NCI-H187 (cell line): ENCODE measurements around the gene ACTN4.

ENCODE experiments used
- DNase-seq, 2 experiments: peaks; one replicate each; lab custom pipeline; 2025; lab: John Stamatoyannopoulos, UW

ACTN4 gene

DNA sequence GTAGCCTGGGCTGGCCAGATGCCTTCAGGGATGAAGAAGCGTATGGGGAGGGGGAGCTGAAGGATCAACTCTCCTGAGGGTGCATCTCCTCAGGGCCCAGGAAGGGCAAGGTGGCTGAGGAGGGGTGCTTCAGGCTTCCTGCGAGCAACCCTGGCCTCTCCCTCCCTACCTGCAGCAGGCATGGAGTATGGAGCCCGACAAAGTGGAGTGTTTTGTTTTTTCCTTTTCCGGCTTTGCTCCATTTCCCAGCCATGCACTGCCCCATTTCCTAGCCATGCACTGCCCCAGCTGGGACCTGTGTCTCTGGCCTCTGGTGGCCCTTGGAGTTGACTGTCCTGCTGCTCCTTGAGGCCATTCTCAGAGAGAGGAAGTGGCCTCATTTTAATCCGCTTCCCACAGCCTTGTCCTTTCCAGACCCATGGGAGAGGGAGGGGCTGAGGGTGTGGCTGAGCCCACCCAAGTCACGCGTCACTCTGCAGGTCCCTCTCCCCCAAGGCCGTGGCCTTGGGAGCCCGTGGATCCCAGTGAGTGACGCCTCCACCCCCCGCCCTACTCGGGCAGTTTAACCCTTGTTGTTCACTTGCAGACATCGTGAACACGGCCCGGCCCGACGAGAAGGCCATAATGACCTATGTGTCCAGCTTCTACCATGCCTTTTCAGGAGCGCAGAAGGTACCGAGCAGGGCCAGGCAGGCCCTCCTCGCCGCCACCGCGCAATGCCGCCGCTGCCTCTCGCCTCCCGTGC, 62.4 kb downstream of the ACTN4 start:
- no peak for DNase-seq

DNA sequence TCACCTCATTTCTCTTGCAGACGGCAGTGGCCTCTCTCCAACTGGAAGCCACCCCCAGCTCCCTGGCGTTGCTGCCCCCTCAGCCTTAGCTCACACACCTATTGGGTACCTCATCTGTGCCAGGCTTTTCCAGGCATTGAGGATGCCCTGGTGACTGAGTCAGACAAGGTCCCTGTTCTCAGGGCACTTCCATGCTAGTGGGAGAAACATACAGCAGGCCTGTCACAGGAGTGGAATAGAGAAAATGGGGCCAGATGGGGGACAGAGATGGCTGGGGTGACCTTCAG, 62.9 kb downstream of the ACTN4 start:
- DNase-seq = no peak

DNA sequence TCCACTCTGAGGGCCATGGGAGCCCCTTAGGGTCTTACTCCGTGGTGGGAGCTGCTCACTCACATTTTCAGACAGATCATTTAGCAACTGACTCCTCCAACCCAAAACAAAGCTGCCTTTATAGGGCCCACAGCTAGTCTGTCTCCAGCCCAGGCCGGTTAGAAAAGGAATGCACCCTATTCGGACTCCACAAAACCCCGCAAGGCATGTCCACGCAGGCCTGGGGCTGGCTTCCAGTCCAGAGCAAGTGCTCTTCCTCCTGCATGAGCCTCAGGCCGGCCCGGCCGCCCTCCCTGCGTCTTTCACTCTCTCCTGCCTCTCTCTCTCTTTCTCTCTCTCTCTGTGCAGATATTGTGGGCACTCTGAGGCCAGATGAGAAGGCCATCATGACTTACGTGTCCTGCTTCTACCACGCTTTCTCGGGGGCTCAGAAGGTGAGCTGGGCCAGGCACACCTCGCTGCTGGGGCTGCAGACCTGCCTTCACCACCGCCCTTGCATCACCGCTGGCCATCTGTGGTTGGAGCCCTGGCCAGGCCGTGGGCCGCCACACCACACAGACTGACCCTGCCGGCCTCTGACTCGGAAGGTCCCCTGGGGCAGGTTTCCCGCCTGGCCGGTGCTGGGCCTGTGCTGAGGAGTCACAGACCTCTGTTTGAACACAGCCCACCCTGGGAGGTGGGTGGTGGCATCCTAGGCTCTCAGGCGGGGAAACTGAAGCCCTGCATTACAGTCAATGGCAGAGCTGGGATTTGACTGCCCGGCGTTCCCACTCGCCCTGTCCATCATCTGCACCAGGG, 63.7 kb downstream of the ACTN4 start:
- no peak for DNase-seq

DNA sequence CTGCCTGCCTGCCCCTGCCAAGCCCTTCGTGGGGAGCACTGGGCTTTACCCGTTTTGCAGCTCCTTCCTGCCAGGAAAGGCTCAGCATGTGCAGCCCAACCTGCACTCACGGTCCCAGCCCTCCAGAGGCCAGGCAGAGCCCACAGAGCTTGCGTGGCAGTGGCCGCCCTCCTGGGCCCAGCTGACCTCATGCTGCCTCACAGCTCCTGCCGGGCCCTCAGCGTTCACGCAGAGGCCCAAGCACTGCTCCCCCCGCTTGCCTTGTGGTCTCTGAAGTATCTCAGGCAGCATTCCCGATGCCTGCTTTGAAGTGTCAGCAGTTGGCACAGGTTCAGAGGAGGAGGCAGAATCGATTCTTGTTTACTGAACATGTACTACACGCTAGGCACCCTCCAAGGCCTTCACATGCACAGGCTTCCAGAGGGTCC, 64.3 kb downstream of the ACTN4 start:
- no peak for DNase-seq

DNA sequence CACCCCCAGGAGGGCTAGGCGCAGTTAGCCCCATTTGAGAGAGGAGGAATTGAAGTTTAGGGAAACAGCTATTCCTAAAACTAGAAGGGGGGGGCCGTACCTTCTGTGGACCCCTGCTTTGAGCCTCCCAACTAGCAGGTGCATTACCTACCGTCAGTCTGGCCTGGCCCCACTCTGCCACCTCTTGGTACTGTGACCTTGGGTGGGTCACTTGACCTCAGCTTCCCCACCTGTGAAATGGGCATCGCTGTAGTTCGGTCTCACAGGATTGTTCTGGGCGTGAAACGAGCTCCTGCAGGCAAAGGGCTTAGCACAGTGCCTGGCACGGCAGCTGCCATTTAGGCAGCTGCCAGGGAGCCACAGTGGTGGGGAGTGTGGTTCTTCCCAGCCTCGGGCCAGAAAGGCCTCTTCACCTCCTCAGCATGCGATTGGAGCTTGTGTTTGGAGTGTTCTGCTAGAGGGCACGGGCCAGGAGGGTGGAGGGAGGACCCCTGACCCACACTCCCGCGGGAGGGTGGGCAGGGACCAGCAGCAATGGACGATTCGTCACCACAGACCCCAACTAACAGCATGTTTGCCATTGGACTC, 64.8 kb downstream of the ACTN4 start:
- DNase-seq = no peak

DNA sequence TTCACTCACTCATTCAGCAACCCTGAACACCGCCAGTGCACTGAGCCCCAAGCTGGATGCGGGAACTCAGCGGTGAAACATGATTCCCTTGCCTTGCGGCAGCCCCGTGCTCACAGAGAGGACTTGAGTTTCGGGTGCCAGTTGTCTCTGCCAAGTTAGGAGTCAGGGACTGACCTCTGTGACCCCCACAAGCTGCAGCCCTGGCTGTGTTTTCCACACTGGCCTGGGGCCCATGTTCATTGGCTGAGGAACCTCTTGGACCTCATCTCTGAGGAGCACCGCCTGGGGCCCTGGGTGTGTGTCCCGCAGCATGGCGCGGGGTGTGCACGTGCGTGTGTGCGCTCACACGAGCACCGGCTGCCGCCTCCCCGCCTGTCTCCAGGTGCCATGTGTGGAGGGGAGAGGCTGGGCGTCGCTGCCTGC, 65.8 kb downstream of the ACTN4 start:
- DNase-seq = no peak

DNA sequence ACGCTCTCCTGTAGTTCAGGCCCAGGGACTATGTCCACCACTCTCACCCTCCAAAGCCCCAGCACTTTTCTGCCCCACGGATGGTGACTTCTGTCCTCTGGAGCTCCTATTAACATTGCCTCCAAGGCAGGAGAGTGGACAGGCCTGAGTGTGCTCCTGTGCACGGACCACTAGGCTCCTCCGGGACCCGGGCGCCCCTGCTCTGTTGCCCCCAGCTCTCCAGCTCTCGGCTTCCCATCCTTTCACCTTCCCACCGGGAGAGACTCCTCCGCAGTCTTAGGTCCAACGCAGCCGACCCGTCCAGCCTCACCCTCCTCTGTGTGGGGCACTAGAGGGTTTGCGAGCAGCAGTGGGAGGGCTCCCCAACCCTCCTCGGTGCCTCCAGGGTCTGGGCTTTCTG, 66.4 kb downstream of the ACTN4 start:
- no peak for DNase-seq

DNA sequence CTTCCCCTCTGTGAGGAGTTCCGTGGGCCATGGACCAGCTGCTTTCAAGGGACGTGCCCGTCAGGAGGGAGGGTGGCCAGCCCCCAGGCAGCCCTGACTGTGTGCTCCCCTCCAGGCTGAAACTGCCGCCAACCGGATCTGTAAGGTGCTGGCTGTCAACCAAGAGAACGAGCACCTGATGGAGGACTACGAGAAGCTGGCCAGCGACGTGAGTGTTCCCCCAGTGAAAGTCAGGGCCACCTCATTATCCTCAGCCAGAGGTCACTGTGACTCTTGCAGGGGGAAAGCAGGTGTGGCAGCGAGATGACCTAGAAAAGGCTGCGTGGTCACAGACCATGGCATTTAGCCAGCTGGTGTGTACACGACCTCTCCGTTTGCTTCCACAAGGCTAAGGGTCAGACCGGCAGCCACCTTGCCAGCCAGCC, 66.9 kb downstream of the ACTN4 start:
- no peak for DNase-seq

DNA sequence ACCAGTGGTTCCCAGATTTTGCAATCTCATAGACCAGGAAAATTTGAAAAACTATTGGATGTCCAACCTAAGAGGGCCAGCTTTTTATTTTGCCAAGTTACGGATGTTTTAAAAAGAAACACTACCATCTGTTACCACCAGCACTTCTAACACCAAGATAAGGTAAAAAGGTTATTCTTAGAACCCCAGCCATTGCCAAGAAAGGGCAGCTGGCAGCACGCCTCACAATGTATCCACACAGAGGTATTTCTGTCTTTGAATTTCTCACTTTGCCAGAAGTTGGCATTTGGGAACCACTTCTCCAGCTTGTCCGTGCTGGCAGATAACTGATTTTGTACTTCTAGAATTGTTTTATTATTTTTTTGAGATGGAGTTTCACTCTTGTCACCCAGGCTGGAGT, 68.1 kb downstream of the ACTN4 start:
- no peak for DNase-seq

DNA sequence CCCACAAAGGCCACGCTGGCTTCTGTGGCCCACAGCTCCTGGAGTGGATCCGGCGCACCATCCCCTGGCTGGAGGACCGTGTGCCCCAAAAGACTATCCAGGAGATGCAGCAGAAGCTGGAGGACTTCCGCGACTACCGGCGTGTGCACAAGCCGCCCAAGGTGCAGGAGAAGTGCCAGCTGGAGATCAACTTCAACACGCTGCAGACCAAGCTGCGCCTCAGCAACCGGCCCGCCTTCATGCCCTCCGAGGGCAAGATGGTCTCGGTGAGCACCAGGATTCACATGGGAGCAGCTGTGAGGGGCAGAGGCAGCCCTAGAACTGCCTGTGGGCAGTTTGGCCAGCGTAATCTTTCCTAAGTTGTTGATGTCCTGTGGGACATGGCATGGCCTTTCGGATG, 69.6 kb downstream of the ACTN4 start:
- DNase-seq = no peak

DNA sequence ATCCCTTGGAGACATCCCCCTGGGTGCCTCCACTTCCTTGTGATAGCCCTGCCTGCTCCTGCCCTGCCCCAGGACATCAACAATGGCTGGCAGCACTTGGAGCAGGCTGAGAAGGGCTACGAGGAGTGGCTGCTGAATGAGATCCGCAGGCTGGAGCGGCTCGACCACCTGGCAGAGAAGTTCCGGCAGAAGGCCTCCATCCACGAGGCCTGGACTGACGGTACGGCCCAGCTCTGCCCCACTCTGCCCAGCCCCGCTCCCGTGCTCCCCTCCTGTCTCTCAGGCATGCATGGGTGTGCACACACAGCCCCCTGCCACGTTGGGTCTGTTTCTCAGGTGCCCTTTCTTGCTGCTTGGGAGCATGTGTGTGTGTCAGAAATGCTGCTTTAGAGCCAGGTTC, 70.4 kb downstream of the ACTN4 start:
- DNase-seq = no peak

DNA sequence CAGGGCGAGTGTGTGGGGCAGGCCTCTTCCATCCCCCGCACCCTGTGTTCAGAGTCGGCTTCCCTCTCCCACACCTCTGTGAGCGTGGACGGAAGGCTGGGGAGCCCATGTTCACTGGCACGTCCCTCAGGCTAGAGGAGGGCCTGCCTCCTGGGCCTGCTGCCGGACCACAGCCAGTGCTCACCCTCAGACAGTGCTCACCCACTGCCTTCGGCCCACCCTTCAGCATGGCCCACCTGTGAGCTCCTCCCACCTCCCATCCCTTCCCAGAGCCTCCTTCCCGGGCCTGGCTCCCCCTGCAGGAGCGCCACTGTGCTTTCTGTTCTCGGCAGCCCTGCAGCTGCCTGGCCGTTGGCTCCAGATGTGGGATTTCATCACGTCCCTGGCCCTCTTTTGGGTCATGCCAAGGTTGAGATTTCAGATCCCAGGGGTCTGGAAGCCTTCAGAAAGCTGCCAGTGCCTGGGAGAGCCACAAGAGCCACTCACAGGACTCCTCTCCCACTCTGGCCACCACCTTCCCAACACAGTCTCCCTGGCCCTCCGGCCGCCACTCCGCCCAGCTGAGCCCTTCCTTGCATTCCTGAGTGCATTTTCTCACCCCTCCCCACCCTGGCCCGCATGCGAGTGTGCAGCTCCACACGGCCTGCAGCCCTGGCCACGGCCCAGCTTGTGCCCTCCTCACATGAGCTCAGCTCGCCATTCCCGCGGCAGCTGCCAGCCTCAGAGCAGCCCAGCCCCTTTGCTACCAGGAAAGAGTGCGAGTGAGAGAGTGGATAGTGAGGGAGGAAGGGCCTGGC, 71.5 kb downstream of the ACTN4 start:
- DNase-seq = no peak

DNA sequence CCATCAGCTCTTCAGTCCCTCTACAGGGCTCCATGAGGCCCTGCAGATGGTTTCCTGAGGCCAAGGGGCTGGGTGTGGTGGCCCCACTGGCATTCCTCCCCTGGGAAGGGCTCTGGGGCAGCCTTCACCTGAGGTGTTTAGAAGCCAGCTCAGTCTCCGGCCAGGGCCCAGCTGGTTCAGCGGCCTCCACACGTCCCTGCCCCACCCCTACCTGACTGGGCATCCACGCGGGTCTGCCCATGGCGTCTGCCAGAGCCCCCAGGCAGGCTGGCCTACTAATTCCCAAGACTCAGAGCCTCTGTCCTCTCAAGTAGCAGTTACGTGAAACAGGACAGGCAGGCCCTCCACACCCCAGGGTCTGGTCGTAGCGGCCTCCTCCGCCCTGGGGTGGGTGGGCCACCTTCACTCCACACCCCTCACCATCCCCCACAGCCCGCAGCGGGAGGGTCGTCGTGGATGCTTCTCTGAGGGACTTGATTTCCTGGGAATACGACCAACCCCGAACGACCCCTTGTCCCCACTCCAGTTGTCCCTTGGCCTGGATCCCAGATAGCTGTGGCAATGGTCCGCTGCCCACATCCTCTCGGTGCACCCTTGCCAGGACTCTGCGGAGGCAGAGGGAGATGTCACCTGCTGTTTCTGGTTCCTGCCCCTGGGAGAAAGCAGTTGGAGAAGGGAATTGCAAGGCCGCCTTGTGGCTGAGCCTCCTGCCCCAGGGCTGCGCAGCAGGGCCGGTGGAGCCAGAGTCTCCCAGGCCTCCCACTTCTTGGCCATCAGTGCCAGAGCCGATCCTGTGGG, 72.5 kb downstream of the ACTN4 start:
- DNase-seq = no peak

DNA sequence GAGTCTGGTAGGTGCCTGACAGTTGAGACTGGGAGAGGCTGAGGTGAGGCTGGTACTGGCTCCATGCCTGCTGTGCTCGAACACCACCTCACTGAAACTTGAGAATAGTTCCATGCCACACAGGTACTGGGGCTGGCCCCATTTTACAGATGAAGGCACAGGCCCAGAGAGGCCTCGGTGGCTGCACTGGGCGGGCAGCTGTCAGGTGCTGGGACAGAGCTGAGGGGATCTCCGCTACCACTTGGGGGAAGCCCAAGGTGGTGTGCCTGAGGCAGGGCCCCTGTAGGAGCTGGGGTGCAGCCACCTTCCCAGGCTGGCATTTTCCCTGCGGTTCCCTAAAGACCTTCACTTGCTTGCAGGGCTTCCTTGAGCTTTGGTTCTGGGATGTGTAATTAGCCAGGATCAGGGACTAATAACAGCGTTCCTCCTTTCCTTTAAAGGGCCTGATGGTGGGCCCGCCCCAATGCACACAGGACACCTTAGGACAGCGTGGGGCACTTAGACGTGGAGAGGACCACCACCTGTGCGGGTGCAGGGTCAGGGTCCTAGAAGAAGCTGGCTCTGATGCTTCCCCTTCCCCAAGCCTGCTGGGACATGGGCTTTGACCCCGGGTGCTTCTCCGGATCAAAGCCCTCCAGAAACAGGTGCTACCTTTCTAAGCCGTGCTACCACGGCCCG, 73.2 kb downstream of the ACTN4 start:
- no peak for DNase-seq

DNA sequence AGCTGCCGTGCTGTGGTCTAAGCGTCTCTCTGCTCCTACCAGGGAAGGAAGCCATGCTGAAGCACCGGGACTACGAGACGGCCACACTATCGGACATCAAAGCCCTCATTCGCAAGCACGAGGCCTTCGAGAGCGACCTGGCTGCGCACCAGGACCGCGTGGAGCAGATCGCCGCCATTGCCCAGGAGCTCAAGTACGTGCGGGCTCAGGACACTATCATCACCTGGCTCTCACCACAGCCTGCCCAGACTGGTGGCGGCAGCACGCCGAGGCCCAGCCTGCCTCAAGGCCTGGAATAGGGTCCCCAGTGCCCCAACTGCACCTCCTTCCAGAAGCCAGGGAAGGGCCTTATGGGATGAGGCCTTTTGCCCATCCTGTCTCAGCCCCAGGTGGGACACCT, 74.0 kb downstream of the ACTN4 start:
- no peak for DNase-seq

DNA sequence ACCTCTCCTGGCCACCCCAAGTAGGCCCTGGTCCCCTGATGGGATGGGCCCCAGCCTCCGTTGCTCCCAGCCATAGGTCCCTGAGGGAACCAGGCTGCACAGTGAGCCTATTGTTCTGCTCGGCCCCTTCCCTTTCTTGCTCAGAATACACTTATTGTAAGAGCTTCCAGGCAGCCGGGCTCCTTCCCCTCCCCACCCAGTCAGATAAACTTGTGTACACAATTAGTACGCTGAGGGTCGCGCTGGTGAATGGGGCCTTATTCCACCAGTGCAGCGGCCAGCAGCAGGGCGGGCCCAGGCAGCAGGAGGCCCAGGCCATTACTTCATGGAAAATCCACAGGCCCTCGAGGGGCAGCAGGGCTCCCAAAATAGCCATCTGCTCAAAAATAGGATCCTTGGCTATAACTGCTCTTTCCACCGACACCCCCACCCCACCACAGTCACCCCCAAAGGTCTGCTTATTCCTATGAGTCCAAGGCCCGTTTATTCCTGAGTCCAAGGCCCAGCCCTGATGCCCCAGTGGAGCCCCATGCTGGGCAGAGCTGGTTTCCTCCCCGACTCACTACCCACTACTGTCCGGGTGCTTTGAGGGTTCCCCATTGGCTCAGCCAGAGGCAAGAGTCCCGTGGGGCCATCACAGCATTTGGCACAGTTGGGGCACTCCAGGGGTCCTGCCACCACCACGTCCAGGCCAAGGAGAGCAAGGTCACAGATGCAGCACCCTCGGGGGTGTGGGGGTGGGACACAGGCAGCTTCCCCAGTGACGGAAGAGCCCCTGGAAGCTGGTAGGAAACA, 74.7 kb downstream of the ACTN4 start:
- no peak for DNase-seq

DNA sequence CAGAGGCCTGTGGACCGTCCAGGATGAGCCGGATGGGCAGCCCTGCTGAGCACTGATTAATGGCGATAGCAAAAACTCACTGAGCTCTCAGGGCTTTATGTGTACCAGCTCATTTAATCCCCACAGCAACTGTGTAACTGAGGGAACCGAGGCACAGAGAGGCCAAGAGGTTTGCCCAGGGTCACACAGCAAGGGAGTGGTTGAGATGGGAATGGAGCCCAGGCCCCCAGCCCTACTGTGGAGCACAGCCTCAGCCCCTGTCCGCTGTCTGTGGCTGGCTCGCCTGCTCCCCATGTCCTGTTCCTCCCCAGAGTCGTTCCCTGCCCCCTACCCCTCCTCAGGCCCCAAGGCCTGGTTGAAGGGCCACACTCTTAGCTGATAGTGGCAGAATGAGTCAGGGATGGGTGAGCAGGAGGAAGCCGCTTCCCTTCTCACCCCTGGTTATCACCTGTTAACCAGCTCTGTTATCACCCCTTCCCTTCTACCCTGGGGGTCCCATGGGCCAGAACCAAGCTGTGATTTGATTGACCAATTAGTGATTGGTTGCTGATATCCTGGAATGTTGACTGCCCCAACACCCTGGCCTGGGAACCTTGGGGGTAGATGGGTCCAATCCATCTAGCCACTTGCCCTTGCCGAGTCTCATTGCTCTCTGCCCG, 75.6 kb downstream of the ACTN4 start:
- DNase-seq = no peak

DNA sequence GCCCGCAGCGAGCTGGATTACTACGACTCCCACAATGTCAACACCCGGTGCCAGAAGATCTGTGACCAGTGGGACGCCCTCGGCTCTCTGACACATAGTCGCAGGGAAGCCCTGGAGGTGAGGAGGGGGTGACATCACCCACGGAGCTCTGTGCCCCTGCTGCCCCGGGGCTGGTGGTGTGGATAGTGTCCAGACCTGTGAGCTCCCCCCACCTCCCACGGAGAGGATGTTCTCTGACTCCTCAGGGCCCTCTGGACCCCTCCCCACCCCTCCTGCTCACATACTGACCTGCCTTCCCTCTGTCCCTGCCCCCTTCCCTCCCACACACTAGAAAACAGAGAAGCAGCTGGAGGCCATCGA, 76.1 kb downstream of the ACTN4 start:
- no peak for DNase-seq

DNA sequence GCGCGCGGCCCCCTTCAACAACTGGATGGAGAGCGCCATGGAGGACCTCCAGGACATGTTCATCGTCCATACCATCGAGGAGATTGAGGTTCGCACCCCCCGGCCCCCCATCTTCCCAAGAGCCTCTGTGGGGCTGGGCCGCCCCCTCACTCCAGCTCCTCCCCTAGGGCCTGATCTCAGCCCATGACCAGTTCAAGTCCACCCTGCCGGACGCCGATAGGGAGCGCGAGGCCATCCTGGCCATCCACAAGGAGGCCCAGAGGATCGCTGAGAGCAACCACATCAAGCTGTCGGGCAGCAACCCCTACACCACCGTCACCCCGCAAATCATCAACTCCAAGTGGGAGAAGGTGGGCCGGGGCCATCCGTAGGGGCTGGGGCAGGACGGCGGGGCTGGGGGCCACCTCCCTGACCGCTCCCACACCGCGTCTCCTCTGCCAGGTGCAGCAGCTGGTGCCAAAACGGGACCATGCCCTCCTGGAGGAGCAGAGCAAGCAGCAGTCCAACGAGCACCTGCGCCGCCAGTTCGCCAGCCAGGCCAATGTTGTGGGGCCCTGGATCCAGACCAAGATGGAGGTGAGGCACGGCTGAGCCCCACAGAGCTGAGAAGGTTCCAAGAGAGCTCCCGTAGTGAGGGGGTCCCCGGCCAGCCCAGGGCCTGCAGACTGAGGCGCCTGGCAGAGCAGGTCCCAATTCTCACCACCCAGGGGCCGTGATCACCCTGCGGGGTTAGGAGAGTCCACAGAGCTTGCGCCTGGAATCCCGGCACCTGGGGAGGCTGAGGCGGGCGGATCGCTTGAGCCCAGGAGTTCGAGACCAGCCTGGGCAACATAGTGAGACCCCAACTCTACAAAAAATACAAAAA, 76.8 kb downstream of the ACTN4 start:
- DNase-seq = no peak
